ENCODE results near the gene CENPX.

- TF ChIP-seq, protein P1, sequence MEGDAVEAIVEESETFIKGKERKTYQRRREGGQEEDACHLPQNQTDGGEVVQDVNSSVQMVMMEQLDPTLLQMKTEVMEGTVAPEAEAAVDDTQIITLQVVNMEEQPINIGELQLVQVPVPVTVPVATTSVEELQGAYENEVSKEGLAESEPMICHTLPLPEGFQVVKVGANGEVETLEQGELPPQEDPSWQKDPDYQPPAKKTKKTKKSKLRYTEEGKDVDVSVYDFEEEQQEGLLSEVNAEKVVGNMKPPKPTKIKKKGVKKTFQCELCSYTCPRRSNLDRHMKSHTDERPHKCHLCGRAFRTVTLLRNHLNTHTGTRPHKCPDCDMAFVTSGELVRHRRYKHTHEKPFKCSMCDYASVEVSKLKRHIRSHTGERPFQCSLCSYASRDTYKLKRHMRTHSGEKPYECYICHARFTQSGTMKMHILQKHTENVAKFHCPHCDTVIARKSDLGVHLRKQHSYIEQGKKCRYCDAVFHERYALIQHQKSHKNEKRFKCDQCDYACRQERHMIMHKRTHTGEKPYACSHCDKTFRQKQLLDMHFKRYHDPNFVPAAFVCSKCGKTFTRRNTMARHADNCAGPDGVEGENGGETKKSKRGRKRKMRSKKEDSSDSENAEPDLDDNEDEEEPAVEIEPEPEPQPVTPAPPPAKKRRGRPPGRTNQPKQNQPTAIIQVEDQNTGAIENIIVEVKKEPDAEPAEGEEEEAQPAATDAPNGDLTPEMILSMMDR (IDR thresholded peaks at IDR 0.05; ENCODE audit: poor library complexity): no peak
- no peak for TF ChIP-seq EZH2 (IDR thresholded peaks at IDR 0.05; ENCODE audit: borderline replicate concordance)
Measured at GRCh38 chr17:81994593-81995462, 27.9 kb downstream of the CENPX start.
